Spinal cord (tissue), 10 donors: ENCODE results near the gene REG4. TPM values are rescaled to one million over a fixed set of nuclear protein-coding genes. Genes with fewer than 3 reads are reported as not detected.

Source experiments
- DNase-seq, 6 donors: peaks; one replicate each; pipeline versions ENCODE4 v3.0.0 to v3.0.0-alpha.2; 2013 to 2015; ENCODE audit warnings: low spot score in 6 of 6, low read depth in 4 of 6
- H3K27ac ChIP-seq: one replicate; pipeline ENCODE4 v1.5.1; 2013; ENCODE audit warnings: low read depth, low read length, control low read depth
- H3K27me3 ChIP-seq: one replicate; pipeline ENCODE4 v1.6.1; 2013; ENCODE audit warnings: low read length; ENCODE audit not compliant: control insufficient read depth, insufficient read depth
- H3K36me3 ChIP-seq: one replicate; pipeline ENCODE4 v1.6.1; 2013; ENCODE audit warnings: low read length; ENCODE audit not compliant: control insufficient read depth, insufficient read depth
- H3K4me1 ChIP-seq: one replicate; pipeline ENCODE4 v1.6.1; 2013; ENCODE audit warnings: low read length; ENCODE audit not compliant: control insufficient read depth, insufficient read depth
- H3K4me3 ChIP-seq: one replicate; pipeline ENCODE4 v1.5.1; 2013; ENCODE audit warnings: low read depth, low read length, control low read depth
- H3K9me3 ChIP-seq: one replicate; pipeline ENCODE4 v1.6.1; 2013; ENCODE audit warnings: low read length; ENCODE audit not compliant: control insufficient read depth, insufficient read depth
- WGBS: methylation state at CpG from one replicate; pipeline ENCODE4 v1.1.5; 2013; ENCODE audit warnings: missing lambda C conversion rate; ENCODE audit not compliant: insufficient coverage; 5-methylcytosine and 5-hydroxymethylcytosine counted together
- polyA plus RNA-seq, 2 donors: library from polyadenylated mRNA; unstranded; fragments of 120-200 nt; gene quantifications; one replicate each; pipeline ENCODE4 v1.2.1, GENCODE V29; 2013; ENCODE audit not compliant: insufficient read length in 2 of 2
- total RNA-seq, 2 donors: library from RNA; depleted of rRNA in 1 of 2; stranded (reverse); fragments of 120-200 nt in 1 of 2; fragments of >200 nt in 1 of 2; gene quantifications; one replicate each; pipeline versions ENCODE4 v1.2.3 to v1.2.4, GENCODE V29; 2013 to 2014
- donor health status: healthy.

The REG4 gene
- total and polyA plus RNA-seq, 4 donors, result not detected

- no peaks in the 10 kb centered on the region for H3K4me1 ChIP-seq
- WGBS, result 100% methylated on average over 1 of the region's 3 CpGs
- H3K4me3 ChIP-seq, result no peak overlapping the region
Observed at GRCh38 chr1:119784191-119784781, 27.0 kb downstream of the REG4 start.

GRCh38 chr1:119783354-119784185 is 27.7 kb downstream of the REG4 start:
- Histone ChIP-seq H3K4me1 (no peaks in the 10 kb centered on the region), H3K9me3 (no peaks in the 10 kb centered on the region), H3K27ac (no peak overlapping the region), H3K4me3 (no peak overlapping the region), H3K36me3 (no peaks in the 10 kb centered on the region), H3K27me3 (no peaks in the 10 kb centered on the region)
- no peak for DNase-seq
- WGBS, result 84% methylated on average over 4 of the region's 6 CpGs

More at GRCh38 chr1:119784191-119784781, 27.0 kb downstream of the REG4 start:
- DNase-seq, result no peak
- H3K27ac ChIP-seq, result no peak overlapping the region
- H3K9me3 ChIP-seq, result no peaks in the 10 kb centered on the region
- no peaks in the 10 kb centered on the region for H3K27me3 ChIP-seq
- no peaks in the 10 kb centered on the region for H3K36me3 ChIP-seq

GRCh38 chr1:119782631-119783325 is 28.5 kb downstream of the REG4 start:
- no peak overlapping the region for H3K4me3 ChIP-seq
- no peaks in the 10 kb centered on the region for H3K4me1 ChIP-seq
- peak in 1 of 6 donors; percentile 14 for DNase-seq
- no peaks in the 10 kb centered on the region for H3K27me3 ChIP-seq
- no peaks in the 10 kb centered on the region for H3K9me3 ChIP-seq
- H3K36me3 ChIP-seq, result no peaks in the 10 kb centered on the region
- WGBS, result 93% methylated on average over 2 of the region's 7 CpGs
- H3K27ac ChIP-seq, result no peak overlapping the region

- WGBS, result 96% methylated on average over 6 of the region's 11 CpGs
- no peak for DNase-seq
- Histone ChIP-seq H3K4me3 (no peak overlapping the region), H3K27me3 (no peaks in the 10 kb centered on the region), H3K4me1 (no peaks in the 10 kb centered on the region), H3K36me3 (no peaks in the 10 kb centered on the region), H3K9me3 (no peaks in the 10 kb centered on the region), H3K27ac (no peak overlapping the region)
Observed at GRCh38 chr1:119781434-119782210, 29.6 kb downstream of the REG4 start.

- 61% methylated on average over 4 of the region's 5 CpGs for WGBS
- DNase-seq, result no peak
- H3K9me3 ChIP-seq, result no peaks in the 10 kb centered on the region
- H3K27ac ChIP-seq, result peak overlapping the region; percentile 33
- H3K36me3 ChIP-seq, result no peaks in the 10 kb centered on the region
- no peak overlapping the region for H3K4me3 ChIP-seq
- no peaks in the 10 kb centered on the region for H3K4me1 ChIP-seq
- H3K27me3 ChIP-seq, result no peaks in the 10 kb centered on the region
Observed at GRCh38 chr1:119779869-119780356, 31.3 kb downstream of the REG4 start.

GRCh38 chr1:119778886-119779560 is 32.2 kb downstream of the REG4 start:
- Histone ChIP-seq H3K9me3 (no peaks in the 10 kb centered on the region), H3K36me3 (no peaks in the 10 kb centered on the region), H3K4me3 (no peak overlapping the region), H3K4me1 (no peaks in the 10 kb centered on the region), H3K27me3 (no peaks in the 10 kb centered on the region), H3K27ac (no peak overlapping the region)
- WGBS, result 66% methylated on average over 9 of the region's 13 CpGs
- no peak for DNase-seq

GRCh38 chr1:119778359-119778758 is 32.9 kb downstream of the REG4 start:
- no peak overlapping the region for H3K27ac ChIP-seq
- WGBS, result no CpG with 5 or more reads among the region's 6 CpGs

GRCh38 chr1:119774746-119775490 is 36.3 kb downstream of the REG4 start:
- no peaks in the 10 kb centered on the region for H3K9me3 ChIP-seq

More at GRCh38 chr1:119778359-119778758, 32.9 kb downstream of the REG4 start:
- H3K27me3 ChIP-seq, result no peaks in the 10 kb centered on the region
- no peak for DNase-seq
- no peaks in the 10 kb centered on the region for H3K36me3 ChIP-seq
- H3K4me3 ChIP-seq, result no peak overlapping the region
- no peaks in the 10 kb centered on the region for H3K4me1 ChIP-seq
- H3K9me3 ChIP-seq, result no peaks in the 10 kb centered on the region

More at GRCh38 chr1:119774746-119775490, 36.3 kb downstream of the REG4 start:
- Histone ChIP-seq H3K4me3 (no peak overlapping the region), H3K4me1 (peaks cover 4% of the 10 kb centered on the region), H3K27me3 (no peaks in the 10 kb centered on the region), H3K27ac (no peak overlapping the region), H3K36me3 (no peaks in the 10 kb centered on the region)
- WGBS, result no CpG with 5 or more reads among the region's 7 CpGs
- DNase-seq, result no peak
